K562 (cell line): ENCODE measurements around the gene GATM. TPM values are rescaled to one million over a fixed set of nuclear protein-coding genes. Genes with fewer than 3 reads are reported as not detected.

Experiments used
- NR1H2 ChIP-seq: sonication (generic); formaldehyde crosslinking; IDR thresholded peaks from 2 replicates; pipeline ENCODE4 v1.4.0; 2020; ENCODE audit warnings: mild to moderate bottlenecking, missing genetic modification reagents
- PHB ChIP-seq: fragments of 250-450 bp; sonication (Bioruptor Pico); IDR thresholded peaks from 2 replicates; pipeline ENCODE4 v1.5.0; 2021
- PTBP1 ChIP-seq: fragments of 200-400 bp; formaldehyde crosslinking; IDR thresholded peaks from 2 replicates; pipeline ENCODE4 v1.6.1; 2017; ENCODE audit warnings: low read depth, low read length
- RFX5 ChIP-seq: IDR thresholded peaks from 2 replicates; pipeline ENCODE4 v1.6.1; 2011; ENCODE audit warnings: low read depth, mild to moderate bottlenecking, improper control_type of control experiment, low read length
- SAP30 ChIP-seq: fragments of 200-600 bp; sonication (generic); IDR thresholded peaks from 2 replicates; pipeline ENCODE4 v1.6.1; 2012; ENCODE audit warnings: borderline replicate concordance, low read depth, mild to moderate bottlenecking, moderate library complexity, low read length, control low read depth, inconsistent platforms; ENCODE audit not compliant: insufficient read depth, poor library complexity, severe bottlenecking
- STAT5A ChIP-seq: IDR thresholded peaks from 2 replicates; pipeline ENCODE4 v1.6.1; 2012; ENCODE audit warnings: low read length, inconsistent platforms, borderline replicate concordance
- ZFPM2 ChIP-seq: fragments of 250-450 bp; sonication (Bioruptor Pico); IDR thresholded peaks from 2 replicates; pipeline ENCODE4 v1.5.1; 2022; ENCODE audit warnings: mild to moderate bottlenecking
- ZNF407 ChIP-seq: fragments of 450-650 bp; IDR thresholded peaks from 2 replicates; pipeline ENCODE4 v1.6.1; 2016; ENCODE audit warnings: low read depth
- polyA plus RNA-seq, 8 experiments: library from polyadenylated mRNA; depleted of rRNA in 4 of 8; stranded (reverse) in 5 of 8; unstranded in 3 of 8; fragments of >200 nt; fragmentation: Nextera tagmentation in 2 of 8; fragmentation: Illumina TruSeq in 1 of 8; extraction: Ambion mirVana in 2 of 8; extraction: Trizol in 1 of 8; gene quantifications; 2 replicates each; pipeline versions ENCODE4 v1.2.1 to v1.2.3, GENCODE V29; 2011 to 2014; ENCODE audit warnings: inconsistent platforms in 1 of 8, missing spikeins in 1 of 8
- total RNA-seq, 7 experiments: library from RNA; depleted of rRNA in 6 of 7; stranded (reverse); fragments of >200 nt in 6 of 7; fragmentation: Illumina TruSeq in 2 of 7; extraction: Trizol in 2 of 7; gene quantifications; 2 replicates each; pipeline versions ENCODE4 v1.2.1 to v1.2.3, GENCODE V29; 2011 to 2021; ENCODE audit warnings: low replicate concordance in 1 of 7
- TF ChIP-seq, protein P1 (sequence below): sonication (generic); formaldehyde crosslinking; IDR thresholded peaks from 2 replicates; pipeline ENCODE4 v1.8.1; 2023; ENCODE audit warnings: mild to moderate bottlenecking, missing genetic modification reagents

The GATM gene
- total and polyA plus RNA-seq, 9 of the 15 experiments (the other 6 are each of a cell fraction or from before 2014, with no cell fraction given), result 0.11 to 1.1 (median 0.65) TPM

DNA sequence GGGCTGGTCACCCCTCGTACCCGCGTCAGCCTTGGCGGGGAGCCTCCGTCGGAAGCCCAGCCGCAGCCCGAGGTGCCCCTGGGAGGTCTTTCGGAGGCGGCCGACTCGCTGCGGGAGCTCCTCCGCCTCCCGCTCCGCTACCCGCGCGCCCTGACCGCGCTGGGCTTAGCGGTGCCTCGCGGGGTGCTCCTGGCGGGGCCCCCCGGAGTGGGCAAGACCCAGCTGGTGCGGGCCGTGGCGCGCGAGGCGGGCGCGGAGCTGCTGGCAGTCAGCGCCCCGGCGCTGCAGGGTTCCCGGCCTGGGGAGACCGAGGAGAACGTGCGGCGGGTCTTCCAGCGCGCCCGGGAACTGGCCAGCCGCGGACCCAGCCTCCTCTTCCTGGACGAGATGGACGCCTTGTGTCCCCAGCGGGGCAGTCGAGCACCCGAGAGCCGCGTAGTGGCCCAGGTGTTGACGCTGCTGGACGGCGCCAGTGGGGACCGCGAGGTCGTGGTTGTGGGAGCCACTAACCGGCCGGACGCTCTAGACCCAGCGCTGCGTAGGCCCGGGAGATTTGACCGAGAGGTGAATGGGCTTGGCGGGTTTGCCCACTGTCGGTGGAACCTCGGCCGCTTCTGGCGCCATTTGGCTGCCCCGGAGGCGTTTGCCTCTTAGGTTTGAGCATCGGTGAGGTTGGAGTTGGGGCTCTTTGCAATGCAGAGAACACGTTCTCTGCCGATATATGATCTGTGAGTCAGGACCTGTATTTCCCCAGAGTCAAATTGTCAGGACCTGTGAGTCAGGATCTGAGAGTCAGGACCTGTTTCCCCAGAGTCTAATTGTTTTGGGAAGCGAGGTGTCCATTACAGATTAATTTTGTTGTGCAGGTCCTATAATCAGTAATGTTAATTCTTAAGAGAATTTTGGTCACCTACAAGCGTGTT lies 24.9 kb upstream of the GATM start (continued):
- TF ChIP-seq ZFPM2 (CRISPR knock-in tag) (no peak), SAP30 (peak; percentile 66), RFX5 (no peak), PTBP1 (no peak), ZNF407 (no peak), PHB (CRISPR knock-in tag) (no peak), STAT5A (no peak), NR1H2 (CRISPR knock-in tag) (0 out of 2 replicates have a peak, but pooled peaks have one; percentile 28)
- TF ChIP-seq, protein P1, sequence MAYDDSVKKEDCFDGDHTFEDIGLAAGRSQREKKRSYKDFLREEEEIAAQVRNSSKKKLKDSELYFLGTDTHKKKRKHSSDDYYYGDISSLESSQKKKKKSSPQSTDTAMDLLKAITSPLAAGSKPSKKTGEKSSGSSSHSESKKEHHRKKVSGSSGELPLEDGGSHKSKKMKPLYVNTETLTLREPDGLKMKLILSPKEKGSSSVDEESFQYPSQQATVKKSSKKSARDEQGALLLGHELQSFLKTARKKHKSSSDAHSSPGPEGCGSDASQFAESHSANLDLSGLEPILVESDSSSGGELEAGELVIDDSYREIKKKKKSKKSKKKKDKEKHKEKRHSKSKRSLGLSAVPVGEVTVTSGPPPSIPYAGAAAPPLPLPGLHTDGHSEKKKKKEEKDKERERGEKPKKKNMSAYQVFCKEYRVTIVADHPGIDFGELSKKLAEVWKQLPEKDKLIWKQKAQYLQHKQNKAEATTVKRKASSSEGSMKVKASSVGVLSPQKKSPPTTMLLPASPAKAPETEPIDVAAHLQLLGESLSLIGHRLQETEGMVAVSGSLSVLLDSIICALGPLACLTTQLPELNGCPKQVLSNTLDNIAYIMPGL, result peak; percentile 56; the same call in 1 of the 2 replicates
